Natural killer cell (primary cell): Measurements from ENCODE around the gene IL17RE. TPM values are rescaled to one million over a fixed set of nuclear protein-coding genes. Genes with fewer than 3 reads are reported as not detected.
"Not testable (repeated sequence)": the region's sequence is repeated elsewhere in the genome, so short reads cannot be mapped to it uniquely, and the experiment has no call there.

ENCODE experiments used
- ATAC-seq, 3 donors: fragments of 150-1000 bp in 2 of 3; fragments of 200-7000 bp in 1 of 3; cut with Tn5 transposase; 1 replicate in 1 of 3; 2 replicates in 2 of 3; pipeline ENCODE4 v1.10.0; 2021; ENCODE audit warnings: mild to moderate bottlenecking in 2 of 3, moderate library complexity in 2 of 3
- DNase-seq, 2 donors: peaks; one replicate each; pipeline versions ENCODE4 v3.0.0 to v3.0.0-alpha.2; 2013 to 2021; ENCODE audit warnings: mixed read lengths in 1 of 2
- H3K27ac ChIP-seq: one replicate; pipeline ENCODE4 v1.5.1; 2013; ENCODE audit warnings: mild to moderate bottlenecking, low read length
- H3K27me3 ChIP-seq: one replicate; pipeline ENCODE4 v1.6.1; 2013; ENCODE audit warnings: low read length; ENCODE audit not compliant: control insufficient read depth, insufficient read depth
- H3K36me3 ChIP-seq: one replicate; pipeline ENCODE4 v1.6.1; 2013; ENCODE audit warnings: low read length; ENCODE audit not compliant: control insufficient read depth, insufficient read depth
- H3K4me1 ChIP-seq: one replicate; pipeline ENCODE4 v1.6.1; 2013; ENCODE audit warnings: low read length; ENCODE audit not compliant: control insufficient read depth, insufficient read depth
- H3K4me3 ChIP-seq: one replicate; pipeline ENCODE4 v1.5.1; 2013; ENCODE audit warnings: low read length
- H3K9me3 ChIP-seq: one replicate; pipeline ENCODE4 v1.6.1; 2013; ENCODE audit warnings: low read length; ENCODE audit not compliant: control insufficient read depth, insufficient read depth
- H3K27ac Mint-ChIP-seq, 2 donors: one replicate each; pipeline ENCODE4 v1.8.0; 2022; ENCODE audit warnings: mild to moderate bottlenecking in 2 of 2, mixed read lengths in 2 of 2, moderate library complexity in 1 of 2
- H3K27me3 Mint-ChIP-seq, 2 donors: one replicate each; pipeline ENCODE4 v1.8.0; 2022; ENCODE audit warnings: low read depth in 2 of 2, mixed read lengths in 2 of 2
- H3K36me3 Mint-ChIP-seq: one replicate; pipeline ENCODE4 v1.8.0; 2022; ENCODE audit warnings: mixed read lengths
- H3K4me1 Mint-ChIP-seq, 2 donors: one replicate each; pipeline ENCODE4 v1.8.0; 2022; ENCODE audit warnings: mixed read lengths in 2 of 2
- H3K4me3 Mint-ChIP-seq: one replicate; pipeline ENCODE4 v1.8.0; 2022; ENCODE audit warnings: mild to moderate bottlenecking, moderate library complexity, mixed read lengths
- H3K9me3 Mint-ChIP-seq, 2 donors: one replicate each; pipeline ENCODE4 v1.8.0; 2022; ENCODE audit warnings: mixed read lengths in 2 of 2
- WGBS: methylation state at CpG from one replicate; pipeline ENCODE4 v1.1.7; 2013; ENCODE audit warnings: missing lambda C conversion rate; ENCODE audit not compliant: insufficient coverage; 5-methylcytosine and 5-hydroxymethylcytosine counted together
- intact Hi-C: fragments of 100-400 bp; cut with micrococcal nuclease; formaldehyde crosslinking; loops from one replicate; pipeline ENCODE4 v1.14.2; 2022
- total RNA-seq, 4 donors: library from RNA; stranded (reverse); fragments of 120-200 nt in 1 of 4; gene quantifications; one replicate each; pipeline versions ENCODE4 v1.2.3 to v1.2.4, GENCODE V29; 2013 to 2022
- TF ChIP-seq, protein P1 (sequence below): fragments of 200-600 bp; IDR thresholded peaks from one replicate; pipeline ENCODE4 v1.8.0; 2022; ENCODE audit warnings: antibody characterized with exemption

The IL17RE gene
- total RNA-seq, 3 donors from 2014 or later (not counting 1 experiment from before 2014, with no cell fraction given), result 0.28 to 2.5 (median 1.5) TPM

DNA sequence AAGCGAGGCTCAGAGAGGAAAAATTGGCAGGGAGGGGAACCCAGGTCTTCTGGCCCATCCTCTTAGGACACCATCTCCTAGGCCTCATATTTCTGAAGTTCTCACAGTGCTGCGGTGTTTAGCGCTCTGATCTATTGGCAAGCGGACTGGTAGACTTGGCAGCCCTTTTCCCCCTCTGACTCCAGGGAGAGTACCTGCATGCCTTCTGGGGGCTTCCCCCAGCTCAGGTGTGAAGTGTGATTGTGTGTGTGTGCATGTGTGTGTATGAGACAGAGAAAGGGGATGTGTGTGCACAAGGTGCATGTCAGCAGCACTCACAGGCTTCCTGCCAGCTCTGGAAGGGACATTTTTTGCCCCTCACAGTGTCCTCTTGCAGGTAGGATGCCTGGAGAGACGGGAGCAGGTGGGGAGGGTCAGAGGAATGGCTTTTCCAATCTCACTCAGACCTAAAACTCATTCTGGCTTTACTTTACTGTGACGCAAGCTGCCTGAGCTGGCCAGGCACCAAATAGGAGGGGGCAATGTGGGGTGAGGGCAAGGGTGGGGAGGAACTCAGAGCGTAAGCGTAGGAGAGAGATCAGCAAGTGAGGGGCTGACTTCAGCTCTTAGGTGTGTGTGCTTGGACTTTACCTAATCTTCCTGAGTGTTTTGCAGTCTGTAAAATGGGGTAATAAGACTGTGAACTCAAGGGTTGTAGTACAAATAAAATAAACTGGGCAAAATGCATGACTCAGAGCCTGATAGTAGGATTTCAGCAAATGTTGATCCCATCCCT is 4.0 kb upstream of the IL17RE start:
- TF ChIP-seq, protein P1, sequence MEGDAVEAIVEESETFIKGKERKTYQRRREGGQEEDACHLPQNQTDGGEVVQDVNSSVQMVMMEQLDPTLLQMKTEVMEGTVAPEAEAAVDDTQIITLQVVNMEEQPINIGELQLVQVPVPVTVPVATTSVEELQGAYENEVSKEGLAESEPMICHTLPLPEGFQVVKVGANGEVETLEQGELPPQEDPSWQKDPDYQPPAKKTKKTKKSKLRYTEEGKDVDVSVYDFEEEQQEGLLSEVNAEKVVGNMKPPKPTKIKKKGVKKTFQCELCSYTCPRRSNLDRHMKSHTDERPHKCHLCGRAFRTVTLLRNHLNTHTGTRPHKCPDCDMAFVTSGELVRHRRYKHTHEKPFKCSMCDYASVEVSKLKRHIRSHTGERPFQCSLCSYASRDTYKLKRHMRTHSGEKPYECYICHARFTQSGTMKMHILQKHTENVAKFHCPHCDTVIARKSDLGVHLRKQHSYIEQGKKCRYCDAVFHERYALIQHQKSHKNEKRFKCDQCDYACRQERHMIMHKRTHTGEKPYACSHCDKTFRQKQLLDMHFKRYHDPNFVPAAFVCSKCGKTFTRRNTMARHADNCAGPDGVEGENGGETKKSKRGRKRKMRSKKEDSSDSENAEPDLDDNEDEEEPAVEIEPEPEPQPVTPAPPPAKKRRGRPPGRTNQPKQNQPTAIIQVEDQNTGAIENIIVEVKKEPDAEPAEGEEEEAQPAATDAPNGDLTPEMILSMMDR, result no peak
- H3K4me1 Mint-ChIP-seq, result peaks cover 30 to 40% of the 10 kb centered on the region in 2 donors
- no peaks in the 10 kb centered on the region for H3K9me3 ChIP-seq
- H3K27me3 Mint-ChIP-seq, result no peaks in the 10 kb centered on the region
- H3K4me3 Mint-ChIP-seq, result no peak overlapping the region
- H3K4me3 ChIP-seq, result no peak overlapping the region
- no peak for DNase-seq
- peaks cover 6% of the 10 kb centered on the region for H3K36me3 Mint-ChIP-seq
- no peaks in the 10 kb centered on the region for H3K9me3 Mint-ChIP-seq
- WGBS, result 91% methylated on average over 7 of the region's 8 CpGs
- peak overlapping the region; percentile 9 to 39 for H3K27ac Mint-ChIP-seq
- H3K27me3 ChIP-seq, result no peaks in the 10 kb centered on the region
- peaks cover 8% of the 10 kb centered on the region for H3K36me3 ChIP-seq
- no peak for ATAC-seq
- intact Hi-C loops, result no loop called here
- H3K4me1 ChIP-seq, result peaks cover 17% of the 10 kb centered on the region
- H3K27ac ChIP-seq, result no peak overlapping the region

DNA sequence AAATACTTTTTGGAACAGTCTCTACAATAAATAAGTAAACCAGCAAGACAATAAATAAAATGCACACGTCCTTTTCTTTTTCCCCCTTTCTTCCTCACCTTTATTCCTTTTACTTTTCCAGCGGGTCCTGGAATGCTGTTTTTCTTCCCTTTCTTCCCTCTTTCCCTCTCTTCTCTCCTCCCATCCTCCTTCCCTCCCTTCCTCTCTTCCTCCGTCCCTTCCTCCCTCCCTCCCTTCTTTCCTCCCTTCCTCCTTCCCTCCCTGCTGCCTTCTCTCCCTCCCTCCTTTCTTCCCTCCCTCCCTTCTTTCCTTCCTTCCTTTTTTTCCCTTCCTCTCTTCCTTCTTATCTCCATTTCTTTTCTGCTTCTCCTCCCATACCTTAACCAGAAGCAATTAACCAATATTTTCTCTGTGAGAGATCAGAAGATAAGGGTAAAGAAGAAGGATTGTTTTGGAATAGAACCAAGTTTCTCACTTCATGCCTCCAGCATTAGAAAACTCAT is 3.3 kb upstream of the IL17RE start:
- no peaks in the 10 kb centered on the region for H3K27me3 ChIP-seq
- ATAC-seq (no peak), DNase-seq (no peak)
- intact Hi-C loops, result no loop called here
- Mint-ChIP-seq H3K4me1 (peaks cover 24 to 34% of the 10 kb centered on the region in 2 donors), H3K27me3 (no peaks in the 10 kb centered on the region), H3K9me3 (no peaks in the 10 kb centered on the region), H3K36me3 (no peaks in the 10 kb centered on the region), H3K4me3 (no peak overlapping the region), H3K27ac (peak overlapping the region in 1 of 2 donors; percentile 9)
- no peak overlapping the region for H3K27ac ChIP-seq
- peaks cover 2% of the 10 kb centered on the region for H3K36me3 ChIP-seq
- H3K9me3 ChIP-seq, result no peaks in the 10 kb centered on the region
- TF ChIP-seq, protein P1, result no peak
- H3K4me1 ChIP-seq, result peaks cover 17% of the 10 kb centered on the region
- 89% methylated on average over 3 of the region's 3 CpGs for WGBS
- H3K4me3 ChIP-seq, result no peak overlapping the region

- 94% methylated on average over 5 of the region's 6 CpGs for WGBS
- H3K27me3 Mint-ChIP-seq, H3K36me3 ChIP-seq, H3K9me3 ChIP-seq, H3K27ac ChIP-seq, H3K9me3 Mint-ChIP-seq, DNase-seq, H3K36me3 Mint-ChIP-seq, H3K4me3 ChIP-seq, H3K27me3 ChIP-seq, intact Hi-C loops, H3K4me3 Mint-ChIP-seq, ATAC-seq: not testable (repeated sequence)
- peaks cover 17% of the 10 kb centered on the region for H3K4me1 ChIP-seq
- peaks cover 18 to 23% of the 10 kb centered on the region in 2 donors for H3K4me1 Mint-ChIP-seq
- H3K27ac Mint-ChIP-seq, result peak overlapping the region in 1 of 2 donors; percentile 47
Measured at GRCh38 chr3:9900965-9901415, 1.7 kb upstream of the IL17RE start.

GRCh38 chr3:9901967-9902366 is 681 bp upstream of the IL17RE start:
- Mint-ChIP-seq H3K27ac (peak overlapping the region in 1 of 2 donors; percentile 47), H3K9me3 (no peaks in the 10 kb centered on the region), H3K4me3 (no peak overlapping the region), H3K4me1 (peaks cover 18 to 22% of the 10 kb centered on the region in 2 donors), H3K27me3 (no peaks in the 10 kb centered on the region), H3K36me3 (no peaks in the 10 kb centered on the region)
- 4% methylated on average over 5 of the region's 5 CpGs for WGBS
- peaks cover 17% of the 10 kb centered on the region for H3K4me1 ChIP-seq
- intact Hi-C loops, result no loop called here
- peak in 1 of 2 donors; percentile 50 for DNase-seq
- no peaks in the 10 kb centered on the region for H3K9me3 ChIP-seq
- H3K36me3 ChIP-seq, result no peaks in the 10 kb centered on the region
- TF ChIP-seq, protein P1, result no peak
- peak; percentile 31 to 53 (median 41) for ATAC-seq
- H3K4me3 ChIP-seq, result no peak overlapping the region
- peak overlapping the region; percentile 33 for H3K27ac ChIP-seq
- no peaks in the 10 kb centered on the region for H3K27me3 ChIP-seq
